GM12873 (cell line): ENCODE measurements around the gene GFY.

Source experiments
- CTCF ChIP-seq: IDR thresholded peaks from 2 replicates; pipeline ENCODE4 v1.5.1; 2012; ENCODE audit warnings: low read depth, mild to moderate bottlenecking, moderate library complexity, low read length, control low read depth; ENCODE audit not compliant: insufficient read depth; ENCODE audit errors: missing control alignments

GFY gene

GRCh38 chr19:49409441-49410029, 15.7 kb upstream of the GFY start:
- no peak for TF ChIP-seq CTCF

GRCh38 chr19:49411681-49412326, 13.4 kb upstream of the GFY start:
- no peak for TF ChIP-seq CTCF

GRCh38 chr19:49413348-49413747, 11.8 kb upstream of the GFY start:
- TF ChIP-seq CTCF, result no peak

- no peak for TF ChIP-seq CTCF
These were observed 10.9 kb upstream of the GFY start for GRCh38 chr19:49414256-49414655.

- no peak for TF ChIP-seq CTCF
These were observed 9.9 kb upstream of the GFY start for GRCh38 chr19:49415102-49415809.

GRCh38 chr19:49415810-49416200, 9.4 kb upstream of the GFY start:
- TF ChIP-seq CTCF, result no peak

GRCh38 chr19:49417088-49417487, 8.1 kb upstream of the GFY start:
- TF ChIP-seq CTCF, result no peak
